ENCODE measurements around the gene TASP1.
"Not testable (repeated sequence)": the region's sequence is repeated elsewhere in the genome, so short reads cannot be mapped to it uniquely, and the experiment has no call there.

Gene TASP1

DNA sequence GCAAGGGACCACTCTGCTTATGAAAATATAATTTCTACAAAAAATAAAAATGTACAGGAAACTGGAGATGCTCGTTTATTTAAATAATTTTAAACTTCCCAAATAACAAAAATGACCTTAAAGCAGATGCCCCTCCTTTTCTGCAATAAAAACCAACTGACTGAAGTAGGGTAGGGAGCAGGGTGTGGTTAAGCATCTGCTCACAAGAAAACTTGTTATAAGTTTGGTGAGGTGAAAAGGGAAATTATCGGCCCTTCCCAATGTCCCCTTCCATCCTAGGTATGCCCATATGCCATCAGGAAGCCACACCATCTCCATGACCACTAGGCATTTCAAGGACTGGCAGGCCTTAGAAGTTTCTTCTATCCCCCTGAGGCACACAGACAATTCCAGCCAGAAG is 21.1 kb downstream of the TASP1 start:
- H3K36me3 ChIP-seq (ENCODE audit: control insufficient read depth in 1 of 2, insufficient read depth in 2 of 2, low read length in 2 of 2); H3K9me3 ChIP-seq (ENCODE audit: control insufficient read depth in 1 of 2, low read length in 2 of 2); H3K27me3 ChIP-seq (ENCODE audit: control insufficient read depth in 1 of 2, insufficient read depth in 2 of 2, low read length in 2 of 2); H3K4me3 ChIP-seq (ENCODE audit: low read depth in 1 of 2, low read length in 2 of 2); H3K9ac ChIP-seq (ENCODE audit: low read depth in 1 of 2, low read length in 2 of 2); H3K27ac ChIP-seq (ENCODE audit: low read depth, low read length); H3K4me1 ChIP-seq (ENCODE audit: control insufficient read depth in 1 of 2, insufficient read depth in 2 of 2, low read length in 2 of 2): not testable (repeated sequence)

DNA sequence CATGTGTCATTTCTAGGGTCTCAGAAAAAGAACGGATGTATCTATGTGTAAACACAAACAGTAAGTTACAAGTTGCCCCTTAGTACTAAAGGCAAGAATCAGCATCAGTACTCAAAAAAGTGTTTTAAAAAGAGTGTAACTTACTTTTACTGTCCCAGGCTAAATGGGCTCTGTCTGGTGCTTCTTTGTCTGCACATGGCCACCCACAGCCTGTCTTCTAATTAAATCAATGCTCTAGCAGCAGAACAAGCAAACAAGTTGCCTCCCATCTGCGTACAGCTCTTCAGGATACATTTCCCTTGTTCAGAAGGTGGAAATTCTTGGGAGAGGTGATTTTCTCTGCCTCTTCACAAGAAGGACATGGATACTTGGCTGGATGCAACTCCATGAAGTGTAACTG is 22.0 kb downstream of the TASP1 start:
- H3K9ac ChIP-seq (ENCODE audit: low read depth in 1 of 2, low read length in 2 of 2); H3K27ac ChIP-seq (ENCODE audit: low read depth, low read length); H3K36me3 ChIP-seq (ENCODE audit: control insufficient read depth in 1 of 2, insufficient read depth in 2 of 2, low read length in 2 of 2); H3K27me3 ChIP-seq (ENCODE audit: control insufficient read depth in 1 of 2, insufficient read depth in 2 of 2, low read length in 2 of 2); H3K9me3 ChIP-seq (ENCODE audit: control insufficient read depth in 1 of 2, low read length in 2 of 2); H3K4me1 ChIP-seq (ENCODE audit: control insufficient read depth in 1 of 2, insufficient read depth in 2 of 2, low read length in 2 of 2); H3K4me3 ChIP-seq (ENCODE audit: low read depth in 1 of 2, low read length in 2 of 2): not testable (repeated sequence)

DNA sequence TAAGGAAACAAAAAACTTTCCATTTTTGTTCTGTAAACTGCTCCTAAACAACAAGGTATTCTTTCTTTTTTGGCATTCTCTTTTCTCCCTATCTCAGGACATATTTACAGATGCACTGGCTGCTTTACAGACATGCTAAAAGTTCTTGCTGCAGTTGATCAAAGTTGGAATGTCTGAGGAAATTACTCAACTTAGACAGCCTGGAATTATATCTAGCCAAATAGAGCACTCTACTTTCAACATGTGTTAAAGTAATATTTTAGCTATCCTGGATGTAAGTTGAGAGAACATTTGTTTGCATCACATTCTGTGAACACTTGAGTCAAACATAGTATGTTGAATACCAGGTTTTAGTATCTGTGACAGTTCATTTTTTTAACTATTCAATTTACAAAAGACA is 24.8 kb downstream of the TASP1 start:
- no peak overlapping the region for H3K27ac ChIP-seq (ENCODE audit: low read depth, low read length)
- H3K27me3 ChIP-seq (ENCODE audit: control insufficient read depth in 1 of 2, insufficient read depth in 2 of 2, low read length in 2 of 2) = no peaks in the 10 kb centered on the region
- H3K9ac ChIP-seq (ENCODE audit: low read depth in 1 of 2, low read length in 2 of 2) = no peak overlapping the region
- H3K36me3 ChIP-seq (ENCODE audit: control insufficient read depth in 1 of 2, insufficient read depth in 2 of 2, low read length in 2 of 2) = peaks cover 0 to 3% of the 10 kb centered on the region in 2 donors
- H3K9me3 ChIP-seq (ENCODE audit: control insufficient read depth in 1 of 2, low read length in 2 of 2) = no peaks in the 10 kb centered on the region
- no peaks in the 10 kb centered on the region for H3K4me1 ChIP-seq (ENCODE audit: control insufficient read depth in 1 of 2, insufficient read depth in 2 of 2, low read length in 2 of 2)
- H3K4me3 ChIP-seq (ENCODE audit: low read depth in 1 of 2, low read length in 2 of 2) = no peak overlapping the region

DNA sequence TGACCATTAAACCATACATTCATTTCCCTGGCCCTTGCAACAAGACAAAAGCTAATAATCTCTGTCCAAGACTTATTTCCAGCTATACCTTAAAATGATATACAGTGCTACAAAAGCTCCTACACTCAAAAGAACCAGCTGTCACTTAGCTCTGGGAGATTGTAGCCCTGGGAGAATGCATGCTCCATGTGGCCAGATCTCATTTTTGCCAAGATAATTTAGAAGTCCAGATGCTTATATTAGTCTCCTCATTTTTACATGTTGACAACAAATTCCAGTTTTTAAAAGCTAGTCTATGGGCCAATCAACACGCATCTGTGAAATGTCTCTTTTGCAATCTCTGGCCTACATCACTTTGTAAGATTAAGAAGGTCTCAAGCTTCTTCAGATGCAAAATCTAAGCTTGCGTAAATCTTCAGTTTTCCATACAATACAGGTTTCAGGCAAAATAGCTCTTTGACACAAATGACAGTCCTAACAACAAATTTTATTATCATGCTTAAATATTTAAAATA is 27.1 kb downstream of the TASP1 start:
- no peaks in the 10 kb centered on the region for H3K9me3 ChIP-seq (ENCODE audit: control insufficient read depth in 1 of 2, low read length in 2 of 2)
- H3K27ac ChIP-seq (ENCODE audit: low read depth, low read length) = no peak overlapping the region
- no peak overlapping the region for H3K9ac ChIP-seq (ENCODE audit: low read depth in 1 of 2, low read length in 2 of 2)
- H3K36me3 ChIP-seq (ENCODE audit: control insufficient read depth in 1 of 2, insufficient read depth in 2 of 2, low read length in 2 of 2) = peaks cover 0 to under 1% of the 10 kb centered on the region in 2 donors
- no peak overlapping the region for H3K4me3 ChIP-seq (ENCODE audit: low read depth in 1 of 2, low read length in 2 of 2)
- no peaks in the 10 kb centered on the region for H3K4me1 ChIP-seq (ENCODE audit: control insufficient read depth in 1 of 2, insufficient read depth in 2 of 2, low read length in 2 of 2)
- H3K27me3 ChIP-seq (ENCODE audit: control insufficient read depth in 1 of 2, insufficient read depth in 2 of 2, low read length in 2 of 2) = no peaks in the 10 kb centered on the region

DNA sequence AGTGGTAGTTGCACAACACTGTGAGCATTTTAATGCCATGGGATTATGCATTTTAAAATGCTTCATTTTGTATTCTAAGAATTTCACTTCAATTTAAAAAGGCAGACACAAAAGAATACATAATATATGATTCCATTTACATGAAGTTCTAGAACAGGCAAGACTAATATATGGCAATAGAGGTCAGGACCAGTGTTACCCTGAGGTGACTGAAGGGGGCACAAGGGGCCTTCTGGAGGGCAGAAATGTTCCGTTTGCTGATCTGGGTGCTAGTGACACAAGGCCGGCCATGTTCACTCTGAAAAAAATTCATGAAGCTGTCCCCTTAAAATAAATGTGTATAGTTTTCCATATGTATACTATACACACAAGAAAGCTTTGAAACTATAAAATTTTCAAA is 28.5 kb downstream of the TASP1 start:
- H3K9me3 ChIP-seq (ENCODE audit: control insufficient read depth in 1 of 2, low read length in 2 of 2) = no peaks in the 10 kb centered on the region
- H3K4me1 ChIP-seq (ENCODE audit: control insufficient read depth in 1 of 2, insufficient read depth in 2 of 2, low read length in 2 of 2) = no peaks in the 10 kb centered on the region
- H3K27ac ChIP-seq (ENCODE audit: low read depth, low read length) = no peak overlapping the region
- H3K9ac ChIP-seq (ENCODE audit: low read depth in 1 of 2, low read length in 2 of 2) = no peak overlapping the region
- no peaks in the 10 kb centered on the region for H3K27me3 ChIP-seq (ENCODE audit: control insufficient read depth in 1 of 2, insufficient read depth in 2 of 2, low read length in 2 of 2)
- no peaks in the 10 kb centered on the region for H3K36me3 ChIP-seq (ENCODE audit: control insufficient read depth in 1 of 2, insufficient read depth in 2 of 2, low read length in 2 of 2)
- H3K4me3 ChIP-seq (ENCODE audit: low read depth in 1 of 2, low read length in 2 of 2) = no peak overlapping the region

DNA sequence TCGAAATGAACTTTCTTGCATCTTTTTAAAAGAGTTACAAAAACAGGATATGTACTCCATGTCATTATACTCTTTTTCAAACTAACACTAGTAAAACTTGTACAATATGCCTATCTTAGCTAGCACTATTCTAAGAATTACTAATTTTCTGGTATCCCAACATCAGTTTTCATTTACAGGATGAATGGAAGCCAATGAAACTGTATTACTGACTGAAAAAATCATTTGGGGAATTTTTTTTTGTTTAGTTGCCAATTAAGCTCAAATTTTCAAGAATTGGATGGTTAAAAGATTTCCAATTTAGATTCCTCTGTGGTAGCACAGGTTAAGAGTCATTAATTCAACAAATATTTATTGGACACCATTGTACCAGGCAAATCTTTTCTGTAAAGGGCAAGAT is 30.7 kb downstream of the TASP1 start:
- Histone ChIP-seq H3K4me3 (ENCODE audit: low read depth in 1 of 2, low read length in 2 of 2) (no peak overlapping the region), H3K36me3 (ENCODE audit: control insufficient read depth in 1 of 2, insufficient read depth in 2 of 2, low read length in 2 of 2) (no peaks in the 10 kb centered on the region), H3K27me3 (ENCODE audit: control insufficient read depth in 1 of 2, insufficient read depth in 2 of 2, low read length in 2 of 2) (no peaks in the 10 kb centered on the region), H3K9me3 (ENCODE audit: control insufficient read depth in 1 of 2, low read length in 2 of 2) (no peaks in the 10 kb centered on the region), H3K27ac (ENCODE audit: low read depth, low read length) (no peak overlapping the region), H3K9ac (ENCODE audit: low read depth in 1 of 2, low read length in 2 of 2) (no peak overlapping the region), H3K4me1 (ENCODE audit: control insufficient read depth in 1 of 2, insufficient read depth in 2 of 2, low read length in 2 of 2) (no peaks in the 10 kb centered on the region)

DNA sequence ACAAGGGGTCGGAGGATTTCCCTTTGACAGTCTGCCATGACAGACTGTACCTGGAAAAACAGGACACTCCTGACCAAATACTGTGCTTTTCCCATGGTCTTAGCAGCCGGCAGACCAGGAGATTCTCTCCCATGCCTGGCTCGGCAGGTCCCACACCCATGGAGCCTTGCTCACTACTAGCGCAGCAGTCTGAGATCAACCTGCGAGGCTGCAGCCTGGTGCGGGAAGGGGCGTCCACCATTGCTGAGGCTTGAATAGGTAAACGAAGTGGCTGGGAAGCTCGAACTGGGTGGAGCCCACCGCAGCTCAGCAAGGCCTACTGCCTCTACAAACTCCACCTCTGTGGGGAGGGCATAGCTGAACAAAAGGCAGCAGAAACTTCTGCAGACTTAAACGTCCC is 45.3 kb downstream of the TASP1 start:
- H3K27me3 ChIP-seq (ENCODE audit: control insufficient read depth in 1 of 2, insufficient read depth in 2 of 2, low read length in 2 of 2); H3K4me3 ChIP-seq (ENCODE audit: low read depth in 1 of 2, low read length in 2 of 2); H3K4me1 ChIP-seq (ENCODE audit: control insufficient read depth in 1 of 2, insufficient read depth in 2 of 2, low read length in 2 of 2); H3K9ac ChIP-seq (ENCODE audit: low read depth in 1 of 2, low read length in 2 of 2); H3K9me3 ChIP-seq (ENCODE audit: control insufficient read depth in 1 of 2, low read length in 2 of 2); H3K36me3 ChIP-seq (ENCODE audit: control insufficient read depth in 1 of 2, insufficient read depth in 2 of 2, low read length in 2 of 2); H3K27ac ChIP-seq (ENCODE audit: low read depth, low read length): not testable (repeated sequence)

DNA sequence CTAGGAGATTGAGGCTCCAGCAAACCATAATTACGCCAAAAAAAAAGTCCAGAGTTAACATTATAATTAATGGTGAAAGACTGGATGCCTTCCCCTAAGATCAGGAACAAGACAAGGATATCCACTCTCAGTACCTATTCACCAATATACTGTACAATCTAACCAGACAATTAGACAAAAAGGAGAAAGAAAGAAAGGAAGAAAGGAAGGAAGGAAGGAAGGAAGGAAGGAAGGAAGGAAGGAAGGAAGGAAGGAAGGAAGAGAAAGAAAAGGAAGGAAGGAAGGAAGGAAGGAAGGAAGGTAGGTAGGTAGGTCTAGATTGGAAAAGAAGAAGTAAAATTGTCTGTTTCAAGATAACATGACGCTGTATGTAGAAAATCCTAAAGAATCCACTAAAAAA is 50.7 kb downstream of the TASP1 start:
- Histone ChIP-seq H3K27ac (ENCODE audit: low read depth, low read length) (no peak overlapping the region), H3K4me3 (ENCODE audit: low read depth in 1 of 2, low read length in 2 of 2) (no peak overlapping the region), H3K9me3 (ENCODE audit: control insufficient read depth in 1 of 2, low read length in 2 of 2) (peaks cover 0 to 3% of the 10 kb centered on the region in 2 donors), H3K27me3 (ENCODE audit: control insufficient read depth in 1 of 2, insufficient read depth in 2 of 2, low read length in 2 of 2) (no peaks in the 10 kb centered on the region), H3K36me3 (ENCODE audit: control insufficient read depth in 1 of 2, insufficient read depth in 2 of 2, low read length in 2 of 2) (peaks cover 5 to 6% of the 10 kb centered on the region in 2 donors), H3K9ac (ENCODE audit: low read depth in 1 of 2, low read length in 2 of 2) (no peak overlapping the region), H3K4me1 (ENCODE audit: control insufficient read depth in 1 of 2, insufficient read depth in 2 of 2, low read length in 2 of 2) (no peaks in the 10 kb centered on the region)

DNA sequence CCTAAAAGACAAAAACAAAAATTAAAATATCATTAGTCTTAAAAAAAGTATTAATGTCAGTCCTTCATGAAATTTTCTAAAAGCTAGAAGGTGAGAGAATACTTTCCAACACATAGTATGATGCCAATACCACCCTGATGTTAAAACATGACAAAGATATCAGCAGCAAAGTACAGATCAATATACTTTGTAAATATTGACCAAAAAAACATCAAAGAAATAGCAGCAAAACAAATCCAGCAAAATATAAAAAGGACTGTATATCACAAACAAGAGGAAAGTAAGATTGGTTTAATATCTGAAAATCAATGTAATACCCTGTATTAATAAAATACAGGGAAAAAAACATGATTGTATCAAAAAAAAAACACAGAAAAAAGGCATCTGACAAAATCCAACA is 51.4 kb downstream of the TASP1 start:
- H3K4me1 ChIP-seq (ENCODE audit: control insufficient read depth in 1 of 2, insufficient read depth in 2 of 2, low read length in 2 of 2) = no peaks in the 10 kb centered on the region
- peaks cover 0 to 3% of the 10 kb centered on the region in 2 donors for H3K9me3 ChIP-seq (ENCODE audit: control insufficient read depth in 1 of 2, low read length in 2 of 2)
- no peak overlapping the region for H3K9ac ChIP-seq (ENCODE audit: low read depth in 1 of 2, low read length in 2 of 2)
- H3K27me3 ChIP-seq (ENCODE audit: control insufficient read depth in 1 of 2, insufficient read depth in 2 of 2, low read length in 2 of 2) = no peaks in the 10 kb centered on the region
- H3K4me3 ChIP-seq (ENCODE audit: low read depth in 1 of 2, low read length in 2 of 2) = no peak overlapping the region
- peaks cover 5 to 11% of the 10 kb centered on the region in 2 donors for H3K36me3 ChIP-seq (ENCODE audit: control insufficient read depth in 1 of 2, insufficient read depth in 2 of 2, low read length in 2 of 2)
- H3K27ac ChIP-seq (ENCODE audit: low read depth, low read length) = no peak overlapping the region

DNA sequence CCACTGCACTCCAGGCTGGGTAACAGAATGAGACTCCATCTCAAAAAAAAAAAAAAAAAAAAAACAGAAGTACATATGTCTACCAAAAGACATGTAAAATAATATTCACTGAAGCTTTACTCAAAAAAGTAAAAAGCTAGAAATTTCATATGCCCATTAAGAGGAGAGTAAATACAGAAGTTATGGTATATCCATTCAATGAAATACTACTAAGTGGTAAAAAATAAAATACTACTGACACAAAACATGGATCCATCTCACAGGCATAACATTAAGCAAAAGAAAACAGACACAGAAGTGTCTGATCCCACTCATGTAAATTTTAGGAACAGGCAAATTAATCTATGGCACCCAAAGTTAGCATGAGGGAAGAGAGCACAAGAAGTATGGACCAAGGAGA is 52.6 kb downstream of the TASP1 start:
- no peaks in the 10 kb centered on the region for H3K4me1 ChIP-seq (ENCODE audit: control insufficient read depth in 1 of 2, insufficient read depth in 2 of 2, low read length in 2 of 2)
- H3K4me3 ChIP-seq (ENCODE audit: low read depth in 1 of 2, low read length in 2 of 2) = no peak overlapping the region
- H3K27me3 ChIP-seq (ENCODE audit: control insufficient read depth in 1 of 2, insufficient read depth in 2 of 2, low read length in 2 of 2) = no peaks in the 10 kb centered on the region
- peaks cover 0 to 3% of the 10 kb centered on the region in 2 donors for H3K9me3 ChIP-seq (ENCODE audit: control insufficient read depth in 1 of 2, low read length in 2 of 2)
- peaks cover 5 to 11% of the 10 kb centered on the region in 2 donors for H3K36me3 ChIP-seq (ENCODE audit: control insufficient read depth in 1 of 2, insufficient read depth in 2 of 2, low read length in 2 of 2)
- H3K9ac ChIP-seq (ENCODE audit: low read depth in 1 of 2, low read length in 2 of 2) = no peak overlapping the region
- no peak overlapping the region for H3K27ac ChIP-seq (ENCODE audit: low read depth, low read length)

DNA sequence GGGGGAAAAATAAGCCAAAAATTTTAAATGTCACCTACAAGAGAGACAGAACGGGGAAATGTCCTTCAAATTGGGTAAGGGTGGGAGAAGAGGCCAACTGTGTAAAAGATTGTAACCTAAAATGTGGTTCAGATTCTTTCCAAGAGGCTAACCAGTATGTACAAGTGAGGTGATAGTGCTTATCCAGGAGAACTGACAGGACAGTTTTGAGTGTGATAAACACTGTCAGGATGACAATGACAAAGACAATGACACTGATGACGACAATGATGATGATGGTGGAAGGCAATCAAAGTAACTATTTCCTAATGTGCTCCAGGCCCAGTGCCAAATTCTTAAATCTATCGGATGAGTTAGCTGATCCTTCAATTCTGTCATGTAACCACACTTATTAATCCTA is 57.3 kb downstream of the TASP1 start:
- peaks cover 9 to 14% of the 10 kb centered on the region in 2 donors for H3K36me3 ChIP-seq (ENCODE audit: control insufficient read depth in 1 of 2, insufficient read depth in 2 of 2, low read length in 2 of 2)
- no peaks in the 10 kb centered on the region for H3K4me1 ChIP-seq (ENCODE audit: control insufficient read depth in 1 of 2, insufficient read depth in 2 of 2, low read length in 2 of 2)
- peaks cover 0 to 3% of the 10 kb centered on the region in 2 donors for H3K9me3 ChIP-seq (ENCODE audit: control insufficient read depth in 1 of 2, low read length in 2 of 2)
- no peaks in the 10 kb centered on the region for H3K27me3 ChIP-seq (ENCODE audit: control insufficient read depth in 1 of 2, insufficient read depth in 2 of 2, low read length in 2 of 2)
- no peak overlapping the region for H3K9ac ChIP-seq (ENCODE audit: low read depth in 1 of 2, low read length in 2 of 2)
- no peak overlapping the region for H3K4me3 ChIP-seq (ENCODE audit: low read depth in 1 of 2, low read length in 2 of 2)
- no peak overlapping the region for H3K27ac ChIP-seq (ENCODE audit: low read depth, low read length)
